ENCODE data around the gene TSPEAR.

DNA sequence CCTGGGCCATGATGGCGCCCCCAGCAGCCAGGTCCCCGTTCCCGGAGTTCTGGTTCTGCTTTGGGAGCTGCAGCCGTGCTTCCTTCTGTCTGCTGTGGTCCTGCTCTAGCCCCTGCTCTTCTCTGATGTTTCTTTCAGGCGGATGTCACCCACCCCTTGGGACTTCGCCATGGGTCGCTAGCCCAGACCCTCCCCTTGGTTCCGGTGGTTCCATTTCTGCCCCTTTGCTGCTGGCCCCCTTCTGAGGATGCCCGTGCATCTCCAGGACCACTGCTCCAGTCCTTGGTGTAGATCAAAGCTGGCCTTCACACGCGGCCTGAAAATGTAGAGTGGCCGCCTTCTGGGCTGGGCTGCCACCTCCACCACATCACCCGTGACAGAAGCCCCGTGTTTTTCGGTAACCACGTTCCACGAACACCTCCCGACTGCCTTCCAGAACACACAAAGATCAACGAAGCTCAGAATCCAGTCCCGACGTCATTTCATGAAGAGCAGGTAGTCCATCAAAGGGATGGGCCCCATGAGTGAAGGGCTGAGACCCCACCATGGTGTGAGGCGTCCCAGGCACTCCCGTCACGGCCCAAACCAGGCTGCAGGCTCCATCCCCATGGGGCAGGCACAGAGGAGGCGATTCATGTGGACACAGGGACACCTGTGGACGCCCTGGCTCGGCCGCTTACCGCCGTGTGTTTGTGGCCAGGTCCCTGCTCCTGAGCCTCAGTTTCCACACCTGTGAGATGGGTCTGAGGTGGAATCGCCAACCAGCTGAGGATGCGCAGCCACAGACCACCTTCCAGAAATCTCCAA lies 195.8 kb downstream of the TSPEAR start:
- no peak for TF ChIP-seq ELF4 (CRISPR knock-in tag; IDR thresholded peaks at IDR 0.05; ENCODE audit: low read depth)
- TF ChIP-seq, protein P1, sequence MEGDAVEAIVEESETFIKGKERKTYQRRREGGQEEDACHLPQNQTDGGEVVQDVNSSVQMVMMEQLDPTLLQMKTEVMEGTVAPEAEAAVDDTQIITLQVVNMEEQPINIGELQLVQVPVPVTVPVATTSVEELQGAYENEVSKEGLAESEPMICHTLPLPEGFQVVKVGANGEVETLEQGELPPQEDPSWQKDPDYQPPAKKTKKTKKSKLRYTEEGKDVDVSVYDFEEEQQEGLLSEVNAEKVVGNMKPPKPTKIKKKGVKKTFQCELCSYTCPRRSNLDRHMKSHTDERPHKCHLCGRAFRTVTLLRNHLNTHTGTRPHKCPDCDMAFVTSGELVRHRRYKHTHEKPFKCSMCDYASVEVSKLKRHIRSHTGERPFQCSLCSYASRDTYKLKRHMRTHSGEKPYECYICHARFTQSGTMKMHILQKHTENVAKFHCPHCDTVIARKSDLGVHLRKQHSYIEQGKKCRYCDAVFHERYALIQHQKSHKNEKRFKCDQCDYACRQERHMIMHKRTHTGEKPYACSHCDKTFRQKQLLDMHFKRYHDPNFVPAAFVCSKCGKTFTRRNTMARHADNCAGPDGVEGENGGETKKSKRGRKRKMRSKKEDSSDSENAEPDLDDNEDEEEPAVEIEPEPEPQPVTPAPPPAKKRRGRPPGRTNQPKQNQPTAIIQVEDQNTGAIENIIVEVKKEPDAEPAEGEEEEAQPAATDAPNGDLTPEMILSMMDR (IDR thresholded peaks at IDR 0.05), result no peak
- TF ChIP-seq, protein P2, sequence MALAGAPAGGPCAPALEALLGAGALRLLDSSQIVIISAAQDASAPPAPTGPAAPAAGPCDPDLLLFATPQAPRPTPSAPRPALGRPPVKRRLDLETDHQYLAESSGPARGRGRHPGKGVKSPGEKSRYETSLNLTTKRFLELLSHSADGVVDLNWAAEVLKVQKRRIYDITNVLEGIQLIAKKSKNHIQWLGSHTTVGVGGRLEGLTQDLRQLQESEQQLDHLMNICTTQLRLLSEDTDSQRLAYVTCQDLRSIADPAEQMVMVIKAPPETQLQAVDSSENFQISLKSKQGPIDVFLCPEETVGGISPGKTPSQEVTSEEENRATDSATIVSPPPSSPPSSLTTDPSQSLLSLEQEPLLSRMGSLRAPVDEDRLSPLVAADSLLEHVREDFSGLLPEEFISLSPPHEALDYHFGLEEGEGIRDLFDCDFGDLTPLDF (CRISPR knock-in tag; IDR thresholded peaks at IDR 0.05), result no peak
- TF ChIP-seq, protein P3, sequence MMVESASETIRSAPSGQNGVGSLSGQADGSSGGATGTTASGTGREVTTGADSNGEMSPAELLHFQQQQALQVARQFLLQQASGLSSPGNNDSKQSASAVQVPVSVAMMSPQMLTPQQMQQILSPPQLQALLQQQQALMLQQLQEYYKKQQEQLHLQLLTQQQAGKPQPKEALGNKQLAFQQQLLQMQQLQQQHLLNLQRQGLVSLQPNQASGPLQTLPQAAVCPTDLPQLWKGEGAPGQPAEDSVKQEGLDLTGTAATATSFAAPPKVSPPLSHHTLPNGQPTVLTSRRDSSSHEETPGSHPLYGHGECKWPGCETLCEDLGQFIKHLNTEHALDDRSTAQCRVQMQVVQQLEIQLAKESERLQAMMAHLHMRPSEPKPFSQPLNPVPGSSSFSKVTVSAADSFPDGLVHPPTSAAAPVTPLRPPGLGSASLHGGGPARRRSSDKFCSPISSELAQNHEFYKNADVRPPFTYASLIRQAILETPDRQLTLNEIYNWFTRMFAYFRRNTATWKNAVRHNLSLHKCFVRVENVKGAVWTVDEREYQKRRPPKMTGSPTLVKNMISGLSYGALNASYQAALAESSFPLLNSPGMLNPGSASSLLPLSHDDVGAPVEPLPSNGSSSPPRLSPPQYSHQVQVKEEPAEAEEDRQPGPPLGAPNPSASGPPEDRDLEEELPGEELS (CRISPR knock-in tag; IDR thresholded peaks at IDR 0.05), result no peak
- TF ChIP-seq, protein P4, sequence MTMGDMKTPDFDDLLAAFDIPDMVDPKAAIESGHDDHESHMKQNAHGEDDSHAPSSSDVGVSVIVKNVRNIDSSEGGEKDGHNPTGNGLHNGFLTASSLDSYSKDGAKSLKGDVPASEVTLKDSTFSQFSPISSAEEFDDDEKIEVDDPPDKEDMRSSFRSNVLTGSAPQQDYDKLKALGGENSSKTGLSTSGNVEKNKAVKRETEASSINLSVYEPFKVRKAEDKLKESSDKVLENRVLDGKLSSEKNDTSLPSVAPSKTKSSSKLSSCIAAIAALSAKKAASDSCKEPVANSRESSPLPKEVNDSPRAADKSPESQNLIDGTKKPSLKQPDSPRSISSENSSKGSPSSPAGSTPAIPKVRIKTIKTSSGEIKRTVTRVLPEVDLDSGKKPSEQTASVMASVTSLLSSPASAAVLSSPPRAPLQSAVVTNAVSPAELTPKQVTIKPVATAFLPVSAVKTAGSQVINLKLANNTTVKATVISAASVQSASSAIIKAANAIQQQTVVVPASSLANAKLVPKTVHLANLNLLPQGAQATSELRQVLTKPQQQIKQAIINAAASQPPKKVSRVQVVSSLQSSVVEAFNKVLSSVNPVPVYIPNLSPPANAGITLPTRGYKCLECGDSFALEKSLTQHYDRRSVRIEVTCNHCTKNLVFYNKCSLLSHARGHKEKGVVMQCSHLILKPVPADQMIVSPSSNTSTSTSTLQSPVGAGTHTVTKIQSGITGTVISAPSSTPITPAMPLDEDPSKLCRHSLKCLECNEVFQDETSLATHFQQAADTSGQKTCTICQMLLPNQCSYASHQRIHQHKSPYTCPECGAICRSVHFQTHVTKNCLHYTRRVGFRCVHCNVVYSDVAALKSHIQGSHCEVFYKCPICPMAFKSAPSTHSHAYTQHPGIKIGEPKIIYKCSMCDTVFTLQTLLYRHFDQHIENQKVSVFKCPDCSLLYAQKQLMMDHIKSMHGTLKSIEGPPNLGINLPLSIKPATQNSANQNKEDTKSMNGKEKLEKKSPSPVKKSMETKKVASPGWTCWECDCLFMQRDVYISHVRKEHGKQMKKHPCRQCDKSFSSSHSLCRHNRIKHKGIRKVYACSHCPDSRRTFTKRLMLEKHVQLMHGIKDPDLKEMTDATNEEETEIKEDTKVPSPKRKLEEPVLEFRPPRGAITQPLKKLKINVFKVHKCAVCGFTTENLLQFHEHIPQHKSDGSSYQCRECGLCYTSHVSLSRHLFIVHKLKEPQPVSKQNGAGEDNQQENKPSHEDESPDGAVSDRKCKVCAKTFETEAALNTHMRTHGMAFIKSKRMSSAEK (CRISPR knock-in tag; IDR thresholded peaks at IDR 0.05; ENCODE audit: borderline replicate concordance), result no peak
- no peak for TF ChIP-seq RELA (CRISPR knock-in tag; IDR thresholded peaks at IDR 0.05; ENCODE audit: borderline replicate concordance)
